ENCODE data around the gene SLC17A4. TPM values are rescaled to one million over a fixed set of nuclear protein-coding genes. Genes with fewer than 3 reads are reported as not detected.
A peak's percentile ranks its signal among the peaks of the same experiment; 100 is the strongest.

SLC17A4 gene
- total and polyA plus RNA-seq, 8 donors, result 5.2 to 28.6 (median 10.1) TPM

- intact Hi-C loops (cut with DNase I), result no loop called here
These were observed 1.5 kb upstream of the SLC17A4 start for GRCh38 chr6:25753079-25753478.

GRCh38 chr6:25755483-25755882, 941 bp downstream of the SLC17A4 start:
- peak; percentile 59 to 81 (median 68) for ATAC-seq
- TF ChIP-seq CTCF (IDR thresholded peaks at IDR 0.05), result no peak
- Histone ChIP-seq H3K9me3 (no peaks in the 10 kb centered on the region), H3K27me3 (no peaks in the 10 kb centered on the region), H3K36me3 (no peaks in the 10 kb centered on the region), H3K4me1 (peaks cover 0 to 2% (median 0%) of the 10 kb centered on the region in 3 donors), H3K27ac (peak overlapping the region in 3 of 4 donors; percentile 6 to 74 (median 63)), H3K4me3 (peak overlapping the region in 2 of 4 donors; percentile 24 to 27)
- no peak for DNase-seq
- intact Hi-C loops (cut with DNase I), result no loop called here
- 71 to 80% methylated on average over 1 of the region's 1 CpG for WGBS, 2 donors
- FAIRE-seq, result no peak

More at GRCh38 chr6:25753079-25753478, 1.5 kb upstream of the SLC17A4 start:
- Histone ChIP-seq H3K4me3 (no peak overlapping the region), H3K9me3 (no peaks in the 10 kb centered on the region), H3K4me1 (peaks cover 0 to 2% (median 0%) of the 10 kb centered on the region in 3 donors), H3K36me3 (no peaks in the 10 kb centered on the region), H3K27ac (no peak overlapping the region), H3K27me3 (no peaks in the 10 kb centered on the region)
- DNase-seq (no peak), FAIRE-seq (no peak), ATAC-seq (no peak)
- TF ChIP-seq CTCF (IDR thresholded peaks at IDR 0.05), result no peak

DNA sequence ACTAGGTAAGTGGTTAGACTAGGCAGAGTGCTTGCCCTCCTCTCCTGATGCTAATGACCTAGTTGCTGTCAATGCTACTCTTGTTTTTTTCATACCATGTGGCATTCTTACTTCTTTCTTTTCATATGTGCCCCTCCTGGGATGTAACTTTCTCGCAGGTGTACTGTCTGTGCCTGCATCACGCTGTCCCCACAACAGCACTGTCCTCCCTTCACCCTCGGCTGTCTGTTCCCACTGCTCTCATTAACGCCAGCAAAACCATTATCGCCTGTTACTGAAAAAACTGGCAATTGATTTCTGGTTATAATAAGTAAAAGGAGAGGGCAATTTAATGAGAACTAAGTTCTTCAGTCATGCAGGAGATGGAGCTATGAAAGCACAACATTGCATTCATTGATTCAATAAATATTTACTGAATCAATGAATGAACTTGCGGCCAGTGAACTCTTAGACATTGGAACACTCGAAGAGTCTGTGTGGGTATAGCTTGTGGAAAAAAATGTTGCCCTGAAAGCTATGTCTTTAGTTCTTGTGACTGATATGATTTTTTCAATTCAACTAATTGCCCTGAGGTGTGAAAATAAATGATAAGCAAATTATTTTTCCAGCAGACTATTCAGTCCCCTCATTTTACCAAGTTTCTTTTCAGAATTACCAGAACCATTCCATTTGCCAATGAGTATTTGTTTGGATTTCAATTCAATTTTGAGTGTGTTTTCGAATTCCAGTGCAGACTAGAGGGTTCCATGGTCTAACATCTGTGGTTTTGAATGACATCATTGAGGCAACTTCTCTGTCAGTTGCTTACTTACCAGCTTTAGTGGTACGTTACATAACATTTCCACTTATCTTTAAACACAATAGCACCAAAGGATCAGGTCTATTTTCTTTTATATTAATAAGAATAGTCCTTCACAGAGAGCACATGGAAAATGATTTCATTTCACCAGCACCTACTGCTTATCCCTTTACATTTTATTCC, 2.1 kb downstream of the SLC17A4 start:
- DNase-seq (peak in 1 of 6 donors; percentile 11), ATAC-seq (peak; percentile 20 to 56 (median 35)), FAIRE-seq (no peak)
- Histone ChIP-seq H3K4me1 (peaks cover 0 to 2% (median 0%) of the 10 kb centered on the region in 3 donors), H3K4me3 (peak overlapping the region in 2 of 4 donors; percentile 24 to 27), H3K27ac (peak overlapping the region in 3 of 4 donors; percentile 30 to 74 (median 63)), H3K36me3 (no peaks in the 10 kb centered on the region), H3K27me3 (no peaks in the 10 kb centered on the region), H3K9me3 (no peaks in the 10 kb centered on the region)
- 50 to 51% methylated on average over 9 of the region's 9 CpGs for WGBS, 2 donors
- intact Hi-C loops (cut with DNase I), result no loop called here
- no peak for TF ChIP-seq CTCF (IDR thresholded peaks at IDR 0.05)

DNA sequence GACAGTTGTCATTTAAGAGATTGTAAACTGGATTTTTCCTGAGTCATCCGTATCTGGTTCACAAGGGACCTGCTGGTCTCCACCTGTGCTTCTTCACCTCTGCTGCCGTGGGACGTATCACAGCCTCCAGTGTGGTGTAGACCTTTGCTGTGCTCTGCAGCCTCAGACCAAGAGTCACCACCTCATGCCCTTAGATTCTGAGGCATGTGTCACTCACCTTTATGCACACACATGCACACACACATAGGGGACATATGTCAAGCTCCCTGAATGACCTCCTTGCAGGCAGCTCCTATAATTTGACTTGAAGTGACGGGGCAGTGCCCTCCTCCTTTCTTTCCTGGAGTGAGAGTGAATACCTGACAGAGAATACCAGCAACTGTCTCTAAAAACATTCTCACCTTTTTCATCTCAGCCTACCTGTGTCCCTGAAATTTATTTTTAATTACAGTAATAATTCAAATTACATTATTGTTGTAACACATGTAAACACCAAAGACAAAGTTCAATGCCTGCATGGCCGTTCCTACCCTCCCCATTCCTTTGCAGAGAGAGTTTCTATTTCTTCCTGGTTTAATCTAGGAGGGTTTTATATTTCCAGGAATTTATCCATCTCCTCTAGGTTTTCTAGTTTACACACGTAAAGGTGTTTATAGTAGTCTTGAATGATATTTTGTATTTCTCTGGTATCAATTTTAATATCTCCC, 3.5 kb downstream of the SLC17A4 start:
- ATAC-seq (no peak), DNase-seq (no peak), FAIRE-seq (no peak)
- WGBS, 2 donors, result 61 to 75% methylated on average over 6 of the region's 6 CpGs
- Histone ChIP-seq H3K36me3 (no peaks in the 10 kb centered on the region), H3K9me3 (no peaks in the 10 kb centered on the region), H3K27me3 (no peaks in the 10 kb centered on the region), H3K4me1 (peaks cover 0 to 2% (median 0%) of the 10 kb centered on the region in 3 donors), H3K4me3 (peak overlapping the region in 1 of 4 donors; percentile 24), H3K27ac (peak overlapping the region in 2 of 4 donors; percentile 37 to 39)
- TF ChIP-seq CTCF (IDR thresholded peaks at IDR 0.05), result no peak
- intact Hi-C loops (cut with DNase I), result no loop called here

Measured in pancreas (tissue), 10 donors.